CD4-positive, alpha-beta T cell treated with Interleukin-6 for 4 hours (primary cell): ENCODE results near the gene HEATR5A.
"Not testable (repeated sequence)": the region's sequence is repeated elsewhere in the genome, so short reads cannot be mapped to it uniquely, and the experiment has no call there.

Source experiments
- DNase-seq: peaks from one replicate; pipeline ENCODE4 v3.0.0-alpha.2; 2020; ENCODE audit warnings: mixed read lengths

HEATR5A gene

GRCh38 chr14:31253746-31254471 lies 166.4 kb downstream of the HEATR5A start:
- DNase-seq: no peak

GRCh38 chr14:31252865-31253264 lies 167.5 kb downstream of the HEATR5A start:
- DNase-seq: no peak

GRCh38 chr14:31251028-31251958 lies 169.1 kb downstream of the HEATR5A start:
- DNase-seq: no peak

- DNase-seq: no peak
These were observed 175.7 kb downstream of the HEATR5A start for GRCh38 chr14:31244626-31245025.

- no peak for DNase-seq
These were observed 176.5 kb downstream of the HEATR5A start for GRCh38 chr14:31243860-31244259.

- not testable (repeated sequence) for DNase-seq
These were observed 178.0 kb downstream of the HEATR5A start for GRCh38 chr14:31242161-31242940.
